ENCODE data around the gene RERE.

DNA sequence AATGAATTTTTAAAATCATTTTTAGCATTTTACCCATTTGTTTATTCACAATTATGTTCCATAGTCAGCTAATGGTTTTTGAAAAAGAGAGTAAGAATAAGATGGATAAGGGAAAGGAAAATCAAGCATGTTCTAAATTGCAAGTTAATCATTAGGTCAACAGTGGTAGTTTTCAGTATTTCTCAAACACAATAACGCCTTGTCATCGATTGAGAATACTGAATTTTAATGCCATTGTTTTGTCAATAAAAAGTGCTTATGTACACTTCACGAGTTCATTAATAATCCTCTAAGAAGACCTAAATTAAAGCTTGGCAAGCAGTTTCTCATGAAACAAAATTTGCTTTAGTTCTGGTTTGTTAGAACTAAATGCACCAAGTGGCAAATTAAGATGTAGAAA lies 100.3 kb downstream of the RERE start:
- TF ChIP-seq, protein P1, sequence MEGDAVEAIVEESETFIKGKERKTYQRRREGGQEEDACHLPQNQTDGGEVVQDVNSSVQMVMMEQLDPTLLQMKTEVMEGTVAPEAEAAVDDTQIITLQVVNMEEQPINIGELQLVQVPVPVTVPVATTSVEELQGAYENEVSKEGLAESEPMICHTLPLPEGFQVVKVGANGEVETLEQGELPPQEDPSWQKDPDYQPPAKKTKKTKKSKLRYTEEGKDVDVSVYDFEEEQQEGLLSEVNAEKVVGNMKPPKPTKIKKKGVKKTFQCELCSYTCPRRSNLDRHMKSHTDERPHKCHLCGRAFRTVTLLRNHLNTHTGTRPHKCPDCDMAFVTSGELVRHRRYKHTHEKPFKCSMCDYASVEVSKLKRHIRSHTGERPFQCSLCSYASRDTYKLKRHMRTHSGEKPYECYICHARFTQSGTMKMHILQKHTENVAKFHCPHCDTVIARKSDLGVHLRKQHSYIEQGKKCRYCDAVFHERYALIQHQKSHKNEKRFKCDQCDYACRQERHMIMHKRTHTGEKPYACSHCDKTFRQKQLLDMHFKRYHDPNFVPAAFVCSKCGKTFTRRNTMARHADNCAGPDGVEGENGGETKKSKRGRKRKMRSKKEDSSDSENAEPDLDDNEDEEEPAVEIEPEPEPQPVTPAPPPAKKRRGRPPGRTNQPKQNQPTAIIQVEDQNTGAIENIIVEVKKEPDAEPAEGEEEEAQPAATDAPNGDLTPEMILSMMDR (IDR thresholded peaks at IDR 0.05; ENCODE audit: low read depth, low read length, poor library complexity, severe bottlenecking) = no peak
- TF ChIP-seq EZH2phosphoT487 (IDR thresholded peaks at IDR 0.05; ENCODE audit: borderline replicate concordance, low read length) = no peak
